Transverse colon (tissue), 3 donors: Measurements from ENCODE around the gene CCDC68.

Experiments used
- EP300 ChIP-seq: sonication (generic); formaldehyde crosslinking; IDR thresholded peaks from one replicate; pipeline ENCODE4 v1.6.1; 2017; ENCODE audit warnings: antibody characterized with exemption, low read depth
- POLR2AphosphoS5 ChIP-seq, 3 donors: sonication (generic); formaldehyde crosslinking; IDR thresholded peaks; one replicate each; pipeline ENCODE4 v1.6.1; 2016; ENCODE audit warnings: antibody characterized with exemption in 3 of 3

DNA sequence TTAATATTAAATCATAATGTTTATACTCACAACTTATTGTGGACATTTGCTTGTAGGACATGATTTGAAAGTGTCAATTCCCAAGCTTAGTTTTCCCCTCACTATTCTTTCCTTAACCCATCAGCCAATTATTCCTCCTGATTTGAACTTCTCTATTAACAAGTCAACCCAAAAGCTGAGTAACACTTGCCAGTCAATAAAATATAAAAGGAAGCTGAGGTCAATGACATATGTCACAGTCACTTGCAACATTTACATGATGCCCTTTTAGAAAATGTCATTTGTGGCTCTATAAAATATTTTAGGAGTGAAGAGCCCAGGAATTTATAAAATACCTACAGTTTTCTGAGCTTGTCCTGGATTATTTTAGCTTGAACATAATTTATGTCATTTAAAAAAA, 7.2 kb downstream of the CCDC68 start:
- TF ChIP-seq POLR2AphosphoS5 (IDR thresholded peaks at IDR 0.05) (no peak), EP300 (no peak)
